ENCODE results near the gene ARAF. TPM values are rescaled to one million over a fixed set of nuclear protein-coding genes. Genes with fewer than 3 reads are reported as not detected.

ARAF gene
- total and polyA plus RNA-seq, 2 of the 4 experiments (the other 2 are of a cell fraction) = 9.1 to 52.2 TPM

- no peak overlapping the region for H2BK20ac ChIP-seq (ENCODE audit: low read depth, low read length)
- no peak overlapping the region for H3K56ac ChIP-seq (ENCODE audit: extremely low read depth, insufficient read depth, low read length)
- H3K4me2 ChIP-seq (ENCODE audit: low read depth, low read length) = no peak overlapping the region
- no peak overlapping the region for H2BK5ac ChIP-seq (ENCODE audit: low read depth, low read length, poor library complexity, severe bottlenecking)
- H3K4me1 ChIP-seq (ENCODE audit: control insufficient read depth, insufficient read depth, low read length) = 0 out of 2 replicates have a peak, but pooled peaks cover 1% of the 10 kb centered on the region
- WGBS, 2 experiments (ENCODE audit: extremely low coverage in 2 of 2, insufficient read length in 1 of 2) = no CpG with 5 or more reads among the region's 11 CpGs
- no peak for DNase-seq
- no TSS peak for BruUV-seq (replicated peaks)
- no peak overlapping the region for H2AFZ ChIP-seq (replicated peaks; ENCODE audit: low read length, poor library complexity)
- ChIA-PET POLR2A (ENCODE audit: unreplicated experiment) (no interaction called here), CTCF (interaction anchor here (0.6 kb wide), 1 partner anchor 82 kb away, joined by 3 read pairs; no protein-coding TSS in a partner anchor)
- H2BK15ac ChIP-seq (ENCODE audit: low read depth, low read length) = no peak overlapping the region
- H3K23ac ChIP-seq (ENCODE audit: low read depth, low read length) = no peak overlapping the region
- H3K9me3 ChIP-seq (ENCODE audit: control insufficient read depth, insufficient read depth, low read length) = no peaks in the 10 kb centered on the region
- H2BK120ac ChIP-seq (ENCODE audit: low read depth, low read length) = no peak overlapping the region
- in situ Hi-C loops (cut with MboI; ENCODE audit: low sequenced_read_pairs) (no loop called here), dilution Hi-C loops (cut with HindIII; ENCODE audit: low sequenced_read_pairs, unreplicated experiment) (no loop called here), intact Hi-C loops (cut with micrococcal nuclease) (no loop called here)
- ATAC-seq (ENCODE audit: low read depth) = no peak
- TF ChIP-seq, protein P1, sequence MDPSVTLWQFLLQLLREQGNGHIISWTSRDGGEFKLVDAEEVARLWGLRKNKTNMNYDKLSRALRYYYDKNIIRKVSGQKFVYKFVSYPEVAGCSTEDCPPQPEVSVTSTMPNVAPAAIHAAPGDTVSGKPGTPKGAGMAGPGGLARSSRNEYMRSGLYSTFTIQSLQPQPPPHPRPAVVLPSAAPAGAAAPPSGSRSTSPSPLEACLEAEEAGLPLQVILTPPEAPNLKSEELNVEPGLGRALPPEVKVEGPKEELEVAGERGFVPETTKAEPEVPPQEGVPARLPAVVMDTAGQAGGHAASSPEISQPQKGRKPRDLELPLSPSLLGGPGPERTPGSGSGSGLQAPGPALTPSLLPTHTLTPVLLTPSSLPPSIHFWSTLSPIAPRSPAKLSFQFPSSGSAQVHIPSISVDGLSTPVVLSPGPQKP (IDR thresholded peaks at IDR 0.05; ENCODE audit: borderline replicate concordance, low read depth, low read length) = no peak
- no peak overlapping the region for H2AK9ac ChIP-seq (replicated peaks; ENCODE audit: low read depth, low read length, poor library complexity)
- H4K5ac ChIP-seq (ENCODE audit: low read depth, low read length) = no peak overlapping the region
- H4K8ac ChIP-seq (ENCODE audit: low read depth in 2 of 2, low read length in 2 of 2) = no peak overlapping the region
- H4K20me1 ChIP-seq (ENCODE audit: insufficient read depth, low read length) = peaks cover 4% of the 10 kb centered on the region
- H3K4ac ChIP-seq (ENCODE audit: low read depth, low read length) = no peak overlapping the region
- no peak overlapping the region for H4K91ac ChIP-seq (ENCODE audit: insufficient read depth, low read depth, low read length)
- H3K79me1 ChIP-seq (ENCODE audit: low read depth in 1 of 2, low read length in 2 of 2) = peaks cover 8 to 32% of the 10 kb centered on the region in 2 experiments; a peak in 3 of 4 replicates
- H3K9me1 ChIP-seq (ENCODE audit: insufficient read depth, low read length) = peaks cover 3% of the 10 kb centered on the region; the same call in 1 of the 2 replicates
- no peak overlapping the region for H3K18ac ChIP-seq (ENCODE audit: low read depth, low read length)
- H3K36me3 ChIP-seq (ENCODE audit: control insufficient read depth, insufficient read depth, low read length) = peaks cover 37% of the 10 kb centered on the region
- no peaks in the 10 kb centered on the region for H3K27me3 ChIP-seq (ENCODE audit: control insufficient read depth, insufficient read depth, low read length)
- H3K9ac ChIP-seq (ENCODE audit: low read depth, low read length) = no peak overlapping the region
- no peak overlapping the region for H2AK5ac ChIP-seq (ENCODE audit: low read depth, low read length)
- no peak overlapping the region for H3K4me3 ChIP-seq (ENCODE audit: insufficient read depth, low read depth, low read length)
- H3K27ac ChIP-seq (ENCODE audit: insufficient read depth, low read length) = no peak overlapping the region
- no peak overlapping the region for H3K14ac ChIP-seq (replicated peaks; ENCODE audit: low read depth, low read length)
Measured at GRCh38 chrX:47566841-47567240, 5.8 kb downstream of the ARAF start.
